ENCODE results near the gene DESI1. TPM values are rescaled to one million over a fixed set of nuclear protein-coding genes. Genes with fewer than 3 reads are reported as not detected.
"Not testable (repeated sequence)": the region's sequence is repeated elsewhere in the genome, so short reads cannot be mapped to it uniquely, and the experiment has no call there.

DESI1 gene
- total and polyA plus RNA-seq, 2 donors (not counting 1 experiment from before 2014, with no cell fraction given): 17.3 to 26.3 TPM

DNA sequence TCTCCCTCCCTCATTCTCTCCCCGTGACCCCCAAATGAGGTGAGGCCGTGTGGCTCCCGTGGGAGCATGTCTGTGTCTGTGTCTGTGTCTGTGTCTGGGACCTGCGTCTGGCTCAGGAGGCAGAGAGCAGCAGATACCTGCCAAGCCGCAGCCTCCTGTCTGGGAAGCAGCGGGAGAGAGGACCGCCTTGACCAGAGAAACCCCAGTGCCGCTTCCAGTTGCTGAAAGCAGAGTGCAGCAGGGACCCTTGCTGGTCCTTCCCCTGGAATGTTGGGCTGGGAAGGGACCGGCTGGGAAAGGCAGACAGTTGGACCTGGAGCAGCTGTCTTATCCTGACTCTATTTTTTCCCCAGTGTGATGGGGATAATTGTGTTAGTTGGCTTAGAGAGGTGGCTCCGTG lies 59.5 kb downstream of the DESI1 start:
- 84% methylated on average over 5 of the region's 10 CpGs for WGBS (ENCODE audit: insufficient coverage)
- Histone ChIP-seq H3K9ac (ENCODE audit: low read length) (no peak overlapping the region), H3K4me2 (replicated peaks; ENCODE audit: low read depth, low read length, poor library complexity, severe bottlenecking) (no peak overlapping the region), H3K36me3 (replicated peaks in 1 of 2; ENCODE audit: control extremely low read depth in 1 of 2, control insufficient read depth in 1 of 2, extremely low read depth in 1 of 2, insufficient read depth in 2 of 2, low read length in 1 of 2) (no peaks in the 10 kb centered on the region), H3K27me3 (replicated peaks in 1 of 4; ENCODE audit: control extremely low read depth in 1 of 4, control insufficient read depth in 3 of 4, insufficient read depth in 4 of 4, low read length in 3 of 4) (peaks cover 0 to 38% (median 6%) of the 10 kb centered on the region in 4 experiments), H2AFZ (ENCODE audit: insufficient read depth, low read depth, low read length, poor library complexity, severe bottlenecking) (no peak overlapping the region), H3K9me3 (ENCODE audit: control extremely low read depth in 1 of 3, control insufficient read depth in 2 of 3, insufficient read depth in 1 of 3, low read length in 2 of 3) (no peaks in the 10 kb centered on the region), H3K4me3 (ENCODE audit: control extremely low read depth in 1 of 5, extremely low read depth in 1 of 5, insufficient read depth in 1 of 5, low read depth in 2 of 5, low read length in 4 of 5) (no peak overlapping the region), H3K79me2 (ENCODE audit: control insufficient read depth, insufficient read depth, low read length) (no peaks in the 10 kb centered on the region), H3K4me1 (ENCODE audit: control insufficient read depth in 2 of 2, insufficient read depth in 2 of 2, low read length in 2 of 2) (no peaks in the 10 kb centered on the region), H4K20me1 (ENCODE audit: control insufficient read depth, insufficient read depth, low read length, poor library complexity, severe bottlenecking) (no peaks in the 10 kb centered on the region), H3K27ac (ENCODE audit: low read length in 2 of 2) (no peak overlapping the region)
- Mint-ChIP-seq H3K9me3 (ENCODE audit: insufficient read depth) (no peaks in the 10 kb centered on the region), H3K27me3 (peaks cover 40% of the 10 kb centered on the region), H3K4me1 (no peaks in the 10 kb centered on the region), H3K27ac (no peak overlapping the region), H3K4me3 (no peak overlapping the region)
- no peak for TF ChIP-seq EZH2 (IDR thresholded peaks at IDR 0.05; ENCODE audit: borderline replicate concordance, insufficient read depth, low read depth, low read length, poor library complexity, severe bottlenecking)
- no peak for TF ChIP-seq CTCF (IDR thresholded peaks at IDR 0.05)
- ATAC-seq (ENCODE audit: low read depth) (no peak), DNase-seq (no peak)
- ChIA-PET CTCF (no interaction called here), POLR2A (no interaction called here)
- intact Hi-C loops (cut with micrococcal nuclease): no loop called here

- no peaks in the 10 kb centered on the region for H3K4me1 ChIP-seq (ENCODE audit: control insufficient read depth in 2 of 2, insufficient read depth in 2 of 2, low read length in 2 of 2)
- H3K9me3 ChIP-seq (ENCODE audit: control extremely low read depth in 1 of 3, control insufficient read depth in 2 of 3, insufficient read depth in 1 of 3, low read length in 2 of 3): no peaks in the 10 kb centered on the region
- no peak overlapping the region for H3K4me3 ChIP-seq (ENCODE audit: control extremely low read depth in 1 of 5, extremely low read depth in 1 of 5, insufficient read depth in 1 of 5, low read depth in 2 of 5, low read length in 4 of 5)
- ATAC-seq (ENCODE audit: low read depth): no peak
- H3K79me2 ChIP-seq (ENCODE audit: control insufficient read depth, insufficient read depth, low read length): no peaks in the 10 kb centered on the region
- H3K27me3 ChIP-seq (replicated peaks in 1 of 4; ENCODE audit: control extremely low read depth in 1 of 4, control insufficient read depth in 3 of 4, insufficient read depth in 4 of 4, low read length in 3 of 4): peaks cover 0 to 38% (median 6%) of the 10 kb centered on the region in 4 experiments
- TF ChIP-seq CTCF (IDR thresholded peaks at IDR 0.05) (no peak), EZH2 (IDR thresholded peaks at IDR 0.05; ENCODE audit: borderline replicate concordance, insufficient read depth, low read depth, low read length, poor library complexity, severe bottlenecking) (no peak)
- no peak overlapping the region for H3K27ac ChIP-seq (ENCODE audit: low read length in 2 of 2)
- no peak for DNase-seq
- intact Hi-C loops (cut with micrococcal nuclease): no loop called here
- Mint-ChIP-seq H3K4me3 (no peak overlapping the region), H3K27ac (no peak overlapping the region), H3K4me1 (no peaks in the 10 kb centered on the region), H3K27me3 (peaks cover 42% of the 10 kb centered on the region), H3K9me3 (ENCODE audit: insufficient read depth) (no peaks in the 10 kb centered on the region)
- ChIA-PET POLR2A (interaction anchor here (0.6 kb wide), 1 partner anchor 455 kb away, joined by 8 read pairs; no protein-coding TSS in a partner anchor), CTCF (no interaction called here)
- no peaks in the 10 kb centered on the region for H3K36me3 ChIP-seq (replicated peaks in 1 of 2; ENCODE audit: control extremely low read depth in 1 of 2, control insufficient read depth in 1 of 2, extremely low read depth in 1 of 2, insufficient read depth in 2 of 2, low read length in 1 of 2)
- 85% methylated on average over 5 of the region's 6 CpGs for WGBS (ENCODE audit: insufficient coverage)
- no peaks in the 10 kb centered on the region for H4K20me1 ChIP-seq (ENCODE audit: control insufficient read depth, insufficient read depth, low read length, poor library complexity, severe bottlenecking)
- no peak overlapping the region for H3K9ac ChIP-seq (ENCODE audit: low read length)
- H2AFZ ChIP-seq (ENCODE audit: insufficient read depth, low read depth, low read length, poor library complexity, severe bottlenecking): no peak overlapping the region
- H3K4me2 ChIP-seq (replicated peaks; ENCODE audit: low read depth, low read length, poor library complexity, severe bottlenecking): no peak overlapping the region
These were observed 60.8 kb downstream of the DESI1 start for GRCh38 chr22:41560095-41560471.

DNA sequence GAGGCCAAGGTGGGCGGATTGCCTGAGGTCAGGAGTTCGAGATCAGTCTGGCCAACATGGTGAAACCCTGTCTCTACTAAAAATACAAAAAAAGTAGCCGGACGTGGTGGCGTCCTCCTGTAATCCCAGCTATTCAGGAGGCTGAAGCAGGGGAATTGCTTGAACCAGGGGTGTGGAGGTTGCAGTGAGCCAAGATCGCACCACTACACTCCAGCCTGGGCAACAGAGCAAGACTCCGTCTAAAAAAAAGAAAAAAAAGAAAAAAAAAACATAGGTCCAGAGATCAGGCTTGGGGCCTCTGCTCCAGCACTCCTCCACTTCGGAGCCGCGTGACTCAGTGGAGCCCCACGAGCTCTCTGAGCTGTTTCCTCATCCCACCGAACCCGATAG lies 62.6 kb downstream of the DESI1 start:
- intact Hi-C loops (cut with micrococcal nuclease); H3K36me3 ChIP-seq (replicated peaks in 1 of 2; ENCODE audit: control extremely low read depth in 1 of 2, control insufficient read depth in 1 of 2, extremely low read depth in 1 of 2, insufficient read depth in 2 of 2, low read length in 1 of 2); ATAC-seq (ENCODE audit: low read depth); H4K20me1 ChIP-seq (ENCODE audit: control insufficient read depth, insufficient read depth, low read length, poor library complexity, severe bottlenecking); H3K9me3 ChIP-seq (ENCODE audit: control extremely low read depth in 1 of 3, control insufficient read depth in 2 of 3, insufficient read depth in 1 of 3, low read length in 2 of 3); POLR2A ChIA-PET; H3K79me2 ChIP-seq (ENCODE audit: control insufficient read depth, insufficient read depth, low read length); DNase-seq; H2AFZ ChIP-seq (ENCODE audit: insufficient read depth, low read depth, low read length, poor library complexity, severe bottlenecking); H3K27ac Mint-ChIP-seq; H3K27ac ChIP-seq (ENCODE audit: low read length in 2 of 2); H3K4me3 Mint-ChIP-seq; H3K4me3 ChIP-seq (ENCODE audit: control extremely low read depth in 1 of 5, extremely low read depth in 1 of 5, insufficient read depth in 1 of 5, low read depth in 2 of 5, low read length in 4 of 5); H3K4me1 Mint-ChIP-seq; H3K4me2 ChIP-seq (replicated peaks; ENCODE audit: low read depth, low read length, poor library complexity, severe bottlenecking); H3K9ac ChIP-seq (ENCODE audit: low read length); H3K4me1 ChIP-seq (ENCODE audit: control insufficient read depth in 2 of 2, insufficient read depth in 2 of 2, low read length in 2 of 2); H3K9me3 Mint-ChIP-seq (ENCODE audit: insufficient read depth): not testable (repeated sequence)
- 93% methylated on average over 8 of the region's 13 CpGs for WGBS (ENCODE audit: insufficient coverage)
- peaks cover 0 to 40% (median 6%) of the 10 kb centered on the region in 4 experiments for H3K27me3 ChIP-seq (replicated peaks in 1 of 4; ENCODE audit: control extremely low read depth in 1 of 4, control insufficient read depth in 3 of 4, insufficient read depth in 4 of 4, low read length in 3 of 4)
- CTCF ChIA-PET: interaction anchor here (0.6 kb wide), 1 partner anchor 158 kb away, joined by 3 read pairs; no protein-coding TSS in a partner anchor
- peaks cover 38% of the 10 kb centered on the region for H3K27me3 Mint-ChIP-seq

Data from B cell (primary cell).